ENCODE results near the gene SCRN3. TPM values are rescaled to one million over a fixed set of nuclear protein-coding genes. Genes with fewer than 3 reads are reported as not detected.

Gene SCRN3
- total RNA-seq, 1 donor from 2014 or later: 18.0 TPM

- no peak for DNase-seq (ENCODE audit: low spot score, unreplicated experiment)
- Mint-ChIP-seq H3K36me3 (ENCODE audit: insufficient read depth) (peaks cover 4% of the 10 kb centered on the region), H3K4me3 (ENCODE audit: low read depth) (no peak overlapping the region), H3K27ac (no peak overlapping the region), H3K27me3 (no peaks in the 10 kb centered on the region), H3K4me1 (ENCODE audit: low read depth) (no peaks in the 10 kb centered on the region), H3K9me3 (ENCODE audit: low read depth) (no peaks in the 10 kb centered on the region)
- TF ChIP-seq, protein P1, sequence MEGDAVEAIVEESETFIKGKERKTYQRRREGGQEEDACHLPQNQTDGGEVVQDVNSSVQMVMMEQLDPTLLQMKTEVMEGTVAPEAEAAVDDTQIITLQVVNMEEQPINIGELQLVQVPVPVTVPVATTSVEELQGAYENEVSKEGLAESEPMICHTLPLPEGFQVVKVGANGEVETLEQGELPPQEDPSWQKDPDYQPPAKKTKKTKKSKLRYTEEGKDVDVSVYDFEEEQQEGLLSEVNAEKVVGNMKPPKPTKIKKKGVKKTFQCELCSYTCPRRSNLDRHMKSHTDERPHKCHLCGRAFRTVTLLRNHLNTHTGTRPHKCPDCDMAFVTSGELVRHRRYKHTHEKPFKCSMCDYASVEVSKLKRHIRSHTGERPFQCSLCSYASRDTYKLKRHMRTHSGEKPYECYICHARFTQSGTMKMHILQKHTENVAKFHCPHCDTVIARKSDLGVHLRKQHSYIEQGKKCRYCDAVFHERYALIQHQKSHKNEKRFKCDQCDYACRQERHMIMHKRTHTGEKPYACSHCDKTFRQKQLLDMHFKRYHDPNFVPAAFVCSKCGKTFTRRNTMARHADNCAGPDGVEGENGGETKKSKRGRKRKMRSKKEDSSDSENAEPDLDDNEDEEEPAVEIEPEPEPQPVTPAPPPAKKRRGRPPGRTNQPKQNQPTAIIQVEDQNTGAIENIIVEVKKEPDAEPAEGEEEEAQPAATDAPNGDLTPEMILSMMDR (IDR thresholded peaks at IDR 0.05; ENCODE audit: unreplicated experiment): no peak
These were observed 40.8 kb downstream of the SCRN3 start for GRCh38 chr2:174436351-174436750.

GRCh38 chr2:174438146-174438886 lies 42.8 kb downstream of the SCRN3 start:
- H3K4me3 Mint-ChIP-seq (ENCODE audit: low read depth): no peak overlapping the region
- no peak overlapping the region for H3K27ac Mint-ChIP-seq
- H3K36me3 Mint-ChIP-seq (ENCODE audit: insufficient read depth): peaks cover 2% of the 10 kb centered on the region
- DNase-seq (ENCODE audit: low spot score, unreplicated experiment): no peak
- no peaks in the 10 kb centered on the region for H3K4me1 Mint-ChIP-seq (ENCODE audit: low read depth)
- H3K27me3 Mint-ChIP-seq: no peaks in the 10 kb centered on the region
- TF ChIP-seq, protein P1 (IDR thresholded peaks at IDR 0.05; ENCODE audit: unreplicated experiment): no peak
- H3K9me3 Mint-ChIP-seq (ENCODE audit: low read depth): no peaks in the 10 kb centered on the region

GRCh38 chr2:174439323-174439722 lies 43.8 kb downstream of the SCRN3 start:
- H3K36me3 Mint-ChIP-seq (ENCODE audit: insufficient read depth): peaks cover 2% of the 10 kb centered on the region
- DNase-seq (ENCODE audit: low spot score, unreplicated experiment): no peak
- TF ChIP-seq, protein P1 (IDR thresholded peaks at IDR 0.05; ENCODE audit: unreplicated experiment): no peak
- no peaks in the 10 kb centered on the region for H3K4me1 Mint-ChIP-seq (ENCODE audit: low read depth)
- no peak overlapping the region for H3K27ac Mint-ChIP-seq
- H3K4me3 Mint-ChIP-seq (ENCODE audit: low read depth): no peak overlapping the region
- H3K9me3 Mint-ChIP-seq (ENCODE audit: low read depth): no peaks in the 10 kb centered on the region
- H3K27me3 Mint-ChIP-seq: no peaks in the 10 kb centered on the region

DNA sequence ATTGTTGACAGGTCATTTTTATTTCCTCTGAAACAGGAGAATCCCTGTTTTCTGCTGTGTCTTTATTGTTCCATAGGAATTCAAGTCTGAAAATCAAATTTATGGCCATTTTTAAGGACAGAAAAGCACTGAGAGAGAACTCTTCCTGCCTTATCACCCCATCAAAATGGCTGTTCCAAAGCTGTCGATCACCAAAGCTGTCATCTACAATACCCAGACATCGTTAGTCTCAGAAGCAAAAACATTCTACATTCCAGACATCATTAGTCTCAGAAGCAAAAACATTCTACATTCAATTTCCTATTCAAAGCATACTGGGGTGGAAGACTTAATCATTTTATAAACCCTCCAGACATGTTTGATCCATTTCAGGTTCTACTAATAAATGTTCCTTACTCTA lies 44.4 kb downstream of the SCRN3 start:
- no peaks in the 10 kb centered on the region for H3K27me3 Mint-ChIP-seq
- H3K4me1 Mint-ChIP-seq (ENCODE audit: low read depth): peaks cover 2% of the 10 kb centered on the region
- no peaks in the 10 kb centered on the region for H3K9me3 Mint-ChIP-seq (ENCODE audit: low read depth)
- H3K36me3 Mint-ChIP-seq (ENCODE audit: insufficient read depth): peaks cover 2% of the 10 kb centered on the region
- DNase-seq (ENCODE audit: low spot score, unreplicated experiment): no peak
- TF ChIP-seq, protein P1 (IDR thresholded peaks at IDR 0.05; ENCODE audit: unreplicated experiment): no peak
- H3K27ac Mint-ChIP-seq: no peak overlapping the region
- no peak overlapping the region for H3K4me3 Mint-ChIP-seq (ENCODE audit: low read depth)

- H3K36me3 Mint-ChIP-seq (ENCODE audit: insufficient read depth): no peaks in the 10 kb centered on the region
- peaks cover 3% of the 10 kb centered on the region for H3K4me1 Mint-ChIP-seq (ENCODE audit: low read depth)
- DNase-seq (ENCODE audit: low spot score, unreplicated experiment): no peak
- H3K27me3 Mint-ChIP-seq: no peaks in the 10 kb centered on the region
- H3K9me3 Mint-ChIP-seq (ENCODE audit: low read depth): no peaks in the 10 kb centered on the region
- no peak overlapping the region for H3K27ac Mint-ChIP-seq
- H3K4me3 Mint-ChIP-seq (ENCODE audit: low read depth): no peak overlapping the region
- TF ChIP-seq, protein P1 (IDR thresholded peaks at IDR 0.05; ENCODE audit: unreplicated experiment): no peak
These were observed 47.3 kb downstream of the SCRN3 start for GRCh38 chr2:174442546-174443510.
